Mesothelial cell of epicardium (in vitro differentiated cells): Measurements from ENCODE around the gene COL23A1. TPM values are rescaled to one million over a fixed set of nuclear protein-coding genes. Genes with fewer than 3 reads are reported as not detected.
"Not testable (repeated sequence)": the region's sequence is repeated elsewhere in the genome, so short reads cannot be mapped to it uniquely, and the experiment has no call there.

Experiments used
- DNase-seq, 2 experiments: peaks; one replicate each; pipeline ENCODE4 v3.0.0; 2021; ENCODE audit warnings: low spot score in 2 of 2; ENCODE audit not compliant: unreplicated experiment in 2 of 2
- H3K27ac Mint-ChIP-seq: 2 replicates; pipeline ENCODE4 v1.8.0; 2021; ENCODE audit warnings: mixed read lengths
- H3K27me3 Mint-ChIP-seq: 2 replicates; pipeline ENCODE4 v1.8.0; 2021; ENCODE audit warnings: low read depth, mixed read lengths
- H3K36me3 Mint-ChIP-seq: 2 replicates; pipeline ENCODE4 v1.8.0; 2021; ENCODE audit warnings: mixed read lengths
- H3K4me1 Mint-ChIP-seq: 2 replicates; pipeline ENCODE4 v1.8.0; 2021; ENCODE audit warnings: mixed read lengths
- H3K4me3 Mint-ChIP-seq: 2 replicates; pipeline ENCODE4 v1.8.0; 2021; ENCODE audit warnings: mild to moderate bottlenecking, moderate library complexity, mixed read lengths
- H3K9me3 Mint-ChIP-seq: 2 replicates; pipeline ENCODE4 v1.8.0; 2021; ENCODE audit warnings: mixed read lengths
- CTCF ChIP-seq: fragments of 200-600 bp; sonication (generic); IDR thresholded peaks from one replicate; pipeline ENCODE4 v1.5.0; 2021; ENCODE audit warnings: antibody characterized with exemption; ENCODE audit not compliant: unreplicated experiment
- total RNA-seq: library from RNA; stranded (reverse); gene quantifications from 3 replicates; pipeline ENCODE4 v1.2.1, GENCODE V29; 2021

COL23A1 gene
- total RNA-seq, 1 donor from 2014 or later = 13.6 TPM

- H3K27me3 Mint-ChIP-seq = peaks cover 40% of the 10 kb centered on the region
- DNase-seq = no peak
- H3K4me1 Mint-ChIP-seq = peaks cover 42% of the 10 kb centered on the region
- no peak overlapping the region for H3K4me3 Mint-ChIP-seq
- no peaks in the 10 kb centered on the region for H3K9me3 Mint-ChIP-seq
- no peak for TF ChIP-seq CTCF
- H3K36me3 Mint-ChIP-seq = no peaks in the 10 kb centered on the region
- H3K27ac Mint-ChIP-seq = no peak overlapping the region
These were observed 3.8 kb downstream of the COL23A1 start for GRCh38 chr5:178586396-178586795.

- not testable (repeated sequence) for H3K36me3 Mint-ChIP-seq, H3K4me3 Mint-ChIP-seq, DNase-seq, H3K27ac Mint-ChIP-seq, H3K9me3 Mint-ChIP-seq
- Mint-ChIP-seq H3K27me3 (peaks cover 40% of the 10 kb centered on the region), H3K4me1 (peaks cover 34% of the 10 kb centered on the region)
These were observed 4.8 kb downstream of the COL23A1 start for GRCh38 chr5:178585421-178585820.

GRCh38 chr5:178583279-178583678 lies 6.9 kb downstream of the COL23A1 start:
- DNase-seq = no peak
- no peak for TF ChIP-seq CTCF
- Mint-ChIP-seq H3K4me3 (no peak overlapping the region), H3K9me3 (no peaks in the 10 kb centered on the region), H3K4me1 (peaks cover 23% of the 10 kb centered on the region), H3K27me3 (peaks cover 43% of the 10 kb centered on the region), H3K36me3 (no peaks in the 10 kb centered on the region), H3K27ac (no peak overlapping the region)

GRCh38 chr5:178582291-178582690 lies 7.9 kb downstream of the COL23A1 start:
- peaks cover 14% of the 10 kb centered on the region for H3K4me1 Mint-ChIP-seq
- no peak overlapping the region for H3K4me3 Mint-ChIP-seq
- DNase-seq = no peak
- H3K27ac Mint-ChIP-seq = no peak overlapping the region
- H3K36me3 Mint-ChIP-seq = no peaks in the 10 kb centered on the region
- no peaks in the 10 kb centered on the region for H3K9me3 Mint-ChIP-seq
- TF ChIP-seq CTCF = no peak
- peaks cover 40% of the 10 kb centered on the region for H3K27me3 Mint-ChIP-seq

- Mint-ChIP-seq H3K4me3 (no peak overlapping the region), H3K36me3 (no peaks in the 10 kb centered on the region), H3K27ac (no peak overlapping the region), H3K27me3 (peaks cover 41% of the 10 kb centered on the region), H3K9me3 (no peaks in the 10 kb centered on the region), H3K4me1 (peaks cover 12% of the 10 kb centered on the region)
- no peak for DNase-seq
- no peak for TF ChIP-seq CTCF
These were observed 8.6 kb downstream of the COL23A1 start for GRCh38 chr5:178581621-178582020.

- no peaks in the 10 kb centered on the region for H3K36me3 Mint-ChIP-seq
- TF ChIP-seq CTCF = no peak
- DNase-seq = no peak
- no peak overlapping the region for H3K4me3 Mint-ChIP-seq
- H3K9me3 Mint-ChIP-seq = no peaks in the 10 kb centered on the region
- H3K27ac Mint-ChIP-seq = no peak overlapping the region
- peaks cover 6% of the 10 kb centered on the region for H3K4me1 Mint-ChIP-seq
- peaks cover 51% of the 10 kb centered on the region for H3K27me3 Mint-ChIP-seq
These were observed 9.8 kb downstream of the COL23A1 start for GRCh38 chr5:178580271-178580955.
